Fibroblast of villous mesenchyme (primary cell): ENCODE data around the gene MSANTD1. TPM values are rescaled to one million over a fixed set of nuclear protein-coding genes. Genes with fewer than 3 reads are reported as not detected.

Source experiments
- DNase-seq: peaks from one replicate; pipeline ENCODE4 v3.0.0-alpha.2; 2010; ENCODE audit warnings: low read depth
- H3K4me3 ChIP-seq: 2 replicates; pipeline ENCODE4 v1.5.1; 2011; ENCODE audit warnings: low read depth, mild to moderate bottlenecking, low read length
- total RNA-seq: library from RNA; depleted of rRNA; stranded (reverse); fragments of >200 nt; gene quantifications from 2 replicates; pipeline ENCODE4 v1.2.3, GENCODE V29; 2012
- TF ChIP-seq, protein P1 (sequence below): IDR thresholded peaks from 2 replicates; pipeline ENCODE4 v1.5.1; 2012; ENCODE audit warnings: low read depth, mild to moderate bottlenecking, low read length; ENCODE audit not compliant: insufficient read depth

MSANTD1 gene
- total RNA-seq, 1 donor = 0.86 TPM

GRCh38 chr4:3276986-3277385 lies 28.0 kb downstream of the MSANTD1 start:
- no peak for DNase-seq
- TF ChIP-seq, protein P1, sequence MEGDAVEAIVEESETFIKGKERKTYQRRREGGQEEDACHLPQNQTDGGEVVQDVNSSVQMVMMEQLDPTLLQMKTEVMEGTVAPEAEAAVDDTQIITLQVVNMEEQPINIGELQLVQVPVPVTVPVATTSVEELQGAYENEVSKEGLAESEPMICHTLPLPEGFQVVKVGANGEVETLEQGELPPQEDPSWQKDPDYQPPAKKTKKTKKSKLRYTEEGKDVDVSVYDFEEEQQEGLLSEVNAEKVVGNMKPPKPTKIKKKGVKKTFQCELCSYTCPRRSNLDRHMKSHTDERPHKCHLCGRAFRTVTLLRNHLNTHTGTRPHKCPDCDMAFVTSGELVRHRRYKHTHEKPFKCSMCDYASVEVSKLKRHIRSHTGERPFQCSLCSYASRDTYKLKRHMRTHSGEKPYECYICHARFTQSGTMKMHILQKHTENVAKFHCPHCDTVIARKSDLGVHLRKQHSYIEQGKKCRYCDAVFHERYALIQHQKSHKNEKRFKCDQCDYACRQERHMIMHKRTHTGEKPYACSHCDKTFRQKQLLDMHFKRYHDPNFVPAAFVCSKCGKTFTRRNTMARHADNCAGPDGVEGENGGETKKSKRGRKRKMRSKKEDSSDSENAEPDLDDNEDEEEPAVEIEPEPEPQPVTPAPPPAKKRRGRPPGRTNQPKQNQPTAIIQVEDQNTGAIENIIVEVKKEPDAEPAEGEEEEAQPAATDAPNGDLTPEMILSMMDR = no peak
- no peak overlapping the region for H3K4me3 ChIP-seq

DNA sequence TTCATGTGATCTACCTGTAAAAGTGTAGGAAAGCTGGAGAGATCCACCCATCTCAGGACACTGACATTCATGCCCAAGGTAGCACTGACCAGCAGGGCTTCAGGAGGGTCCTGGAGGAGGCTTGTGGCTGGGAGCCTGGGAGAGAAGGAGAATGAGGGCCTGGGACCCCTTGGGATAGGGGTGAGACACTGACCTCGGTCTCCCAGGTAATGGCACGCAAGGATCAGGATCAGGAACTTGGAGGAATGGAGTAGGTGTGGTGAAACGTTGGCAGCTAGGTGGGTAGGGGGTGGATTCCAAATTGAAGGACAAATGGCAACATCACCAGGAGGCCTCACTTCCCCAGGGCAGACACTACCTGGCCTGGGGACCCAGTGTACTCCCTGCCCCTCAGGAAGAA lies 31.5 kb downstream of the MSANTD1 start:
- TF ChIP-seq, protein P1 = no peak

GRCh38 chr4:3283483-3283882 lies 34.5 kb downstream of the MSANTD1 start:
- TF ChIP-seq, protein P1 = no peak
- no peak overlapping the region for H3K4me3 ChIP-seq
- DNase-seq = no peak

More for the DNA sequence above, 31.5 kb downstream of the MSANTD1 start:
- H3K4me3 ChIP-seq = no peak overlapping the region
- no peak for DNase-seq

- H3K4me3 ChIP-seq = no peak overlapping the region
- TF ChIP-seq, protein P1 = no peak
- no peak for DNase-seq
Observed at GRCh38 chr4:3283916-3284315, 35.0 kb downstream of the MSANTD1 start.

DNA sequence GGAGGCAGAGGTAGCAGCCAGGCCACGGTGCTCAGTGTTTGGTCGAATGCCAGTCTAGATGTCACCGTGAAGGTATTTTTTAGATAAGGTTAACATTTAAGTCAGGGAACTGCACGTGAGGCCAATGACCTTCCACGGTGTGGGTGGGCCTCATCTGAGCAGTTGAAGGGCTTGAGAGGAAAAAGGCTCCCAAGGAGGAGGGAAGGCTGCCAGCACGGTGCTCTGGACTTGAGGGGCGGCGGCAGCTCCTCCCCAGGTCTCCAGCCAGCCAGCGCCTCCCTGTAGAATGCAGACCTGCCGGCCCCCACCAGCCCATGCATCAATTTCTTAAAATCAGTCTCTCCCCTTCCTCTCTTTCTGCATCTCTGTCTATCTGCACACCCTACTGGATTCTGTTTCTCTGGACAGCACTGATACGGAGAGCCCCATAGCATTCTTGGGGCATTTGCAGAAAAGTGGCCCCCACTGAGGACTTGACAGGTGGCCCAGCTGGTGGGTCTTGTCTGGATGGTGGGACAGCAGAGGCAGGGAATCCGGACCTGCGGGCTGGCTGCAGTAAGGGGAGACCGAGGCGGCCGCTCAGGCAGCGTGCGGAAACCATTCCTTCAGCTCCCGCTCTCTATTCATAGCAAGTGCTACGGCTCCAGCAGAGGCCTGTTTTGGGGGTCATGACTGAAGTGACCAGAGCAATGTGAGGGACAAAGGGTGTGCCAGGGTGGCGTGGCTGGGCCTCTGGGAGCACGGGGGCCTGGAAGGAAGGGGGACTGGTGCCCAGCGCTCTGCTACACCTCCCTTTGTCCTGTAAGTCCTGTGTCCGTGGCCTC lies 36.0 kb downstream of the MSANTD1 start:
- TF ChIP-seq, protein P1 = no peak
- no peak for DNase-seq
- no peak overlapping the region for H3K4me3 ChIP-seq

- TF ChIP-seq, protein P1 = no peak
- DNase-seq = peak; percentile 54
- no peak overlapping the region for H3K4me3 ChIP-seq
Observed at GRCh38 chr4:3285558-3286334, 36.8 kb downstream of the MSANTD1 start.
